ENCODE data around the gene RPS16.

RPS16 gene

GRCh38 chr19:39409208-39410016, 26.3 kb downstream of the RPS16 start:
- ChIA-PET POLR2A (interaction anchor here (0.6 to 3.8 kb wide), 9 partner anchors 12 to 395 kb away, joined by 3 to 49 read pairs (median 4); partner anchors contain the start of genes MED29, PAF1 and RPS16), CTCF (interaction anchor here (1.2 to 3.9 kb wide), 2 partner anchors 12 to 19 kb away, joined by 5 to 41 read pairs; partner anchors contain the start of genes MED29 and PAF1)
- TF ChIP-seq CTCF (IDR thresholded peaks at IDR 0.05; ENCODE audit: control extremely low read depth, extremely low read depth, low read depth, missing control alignments): no peak
- no peak for DNase-seq (ENCODE audit: extremely low spot score)

- POLR2A ChIA-PET: interaction anchor here (0.6 to 3.8 kb wide), 11 partner anchors 9 to 396 kb away, joined by 3 to 49 read pairs (median 5); partner anchors contain the start of genes MED29, PAF1 and RPS16
- DNase-seq (ENCODE audit: extremely low spot score): no peak
- CTCF ChIA-PET: interaction anchor here (1.2 to 3.9 kb wide), 2 partner anchors 11 to 18 kb away, joined by 5 to 41 read pairs; partner anchors contain the start of genes MED29 and PAF1
- no peak for TF ChIP-seq CTCF (IDR thresholded peaks at IDR 0.05; ENCODE audit: control extremely low read depth, extremely low read depth, low read depth, missing control alignments)
These were observed 27.1 kb downstream of the RPS16 start for GRCh38 chr19:39408392-39409207.

GRCh38 chr19:39407660-39408391, 27.9 kb downstream of the RPS16 start:
- ChIA-PET POLR2A (interaction anchor here (0.7 to 3.8 kb wide), 8 partner anchors 8 to 78 kb away, joined by 3 to 49 read pairs (median 5); partner anchors contain the start of genes MED29, PAF1 and RPS16), CTCF (interaction anchor here (3.9 kb wide), 1 partner anchor 10 kb away, joined by 41 read pairs; no protein-coding TSS in a partner anchor)
- no peak for TF ChIP-seq CTCF (IDR thresholded peaks at IDR 0.05; ENCODE audit: control extremely low read depth, extremely low read depth, low read depth, missing control alignments)
- no peak for DNase-seq (ENCODE audit: extremely low spot score)

- TF ChIP-seq CTCF (IDR thresholded peaks at IDR 0.05; ENCODE audit: control extremely low read depth, extremely low read depth, low read depth, missing control alignments): no peak
- ChIA-PET CTCF (interaction anchor here (3.9 kb wide), 1 partner anchor 10 kb away, joined by 41 read pairs; no protein-coding TSS in a partner anchor), POLR2A (interaction anchor here (0.7 to 3.8 kb wide), 7 partner anchors 9 to 77 kb away, joined by 3 to 49 read pairs (median 6); partner anchors contain the start of genes MED29, PAF1 and RPS16)
- no peak for DNase-seq (ENCODE audit: extremely low spot score)
These were observed 28.4 kb downstream of the RPS16 start for GRCh38 chr19:39407410-39407659.

GRCh38 chr19:39406656-39407409, 28.9 kb downstream of the RPS16 start, which contains the start of gene ZFP36:
TSS of gene ZFP36 (plus strand) at chr19:39406847. CDS start at chr19:39406905, 58 bp downstream.
- DNase-seq (ENCODE audit: extremely low spot score): peak; percentile 79
- POLR2A ChIA-PET: interaction anchor here (0.6 to 3.8 kb wide), 9 partner anchors 9 to 1284 kb away, joined by 3 to 49 read pairs (median 4); partner anchors contain the start of genes MED29, PAF1, RPS16 and SAMD4B
- no peak for TF ChIP-seq CTCF (IDR thresholded peaks at IDR 0.05; ENCODE audit: control extremely low read depth, extremely low read depth, low read depth, missing control alignments)
- CTCF ChIA-PET: interaction anchor here (3.9 kb wide), 1 partner anchor 9 kb away, joined by 41 read pairs; no protein-coding TSS in a partner anchor
